Stimulated activated CD4-positive, alpha-beta T cell treated with anti-CD3 and anti-CD28 coated beads, Interleukin-4, amount 100 ng/mL, for 4 hours (primary cell): ENCODE measurements around the gene PARN.

Experiments used
- DNase-seq, 2 experiments: peaks; one replicate each; pipeline ENCODE4 v3.0.0-alpha.2; 2020

The PARN gene

GRCh38 chr16:14392960-14393359 is 237.1 kb downstream of the PARN start:
- no peak for DNase-seq

GRCh38 chr16:14389359-14389758 is 240.7 kb downstream of the PARN start:
- DNase-seq, result no peak

GRCh38 chr16:14388243-14388642 is 241.8 kb downstream of the PARN start:
- no peak for DNase-seq

GRCh38 chr16:14386115-14386514 is 243.9 kb downstream of the PARN start:
- no peak for DNase-seq
